GM10266 (cell line): ENCODE data around the gene PIK3R6.

ENCODE experiments used
- DNase-seq: peaks from one replicate; pipeline ENCODE4 v3.0.0; 2012; ENCODE audit errors: extremely low spot score
- TF ChIP-seq, protein P1 (sequence below): IDR thresholded peaks from 2 replicates; pipeline ENCODE4 v1.5.1; 2012; ENCODE audit warnings: mild to moderate bottlenecking, low read depth; ENCODE audit not compliant: control insufficient read depth, insufficient read depth; ENCODE audit errors: missing control alignments

PIK3R6 gene

GRCh38 chr17:8829036-8829941 lies 38.2 kb downstream of the PIK3R6 start:
- DNase-seq, result peak; percentile 17
- TF ChIP-seq, protein P1, sequence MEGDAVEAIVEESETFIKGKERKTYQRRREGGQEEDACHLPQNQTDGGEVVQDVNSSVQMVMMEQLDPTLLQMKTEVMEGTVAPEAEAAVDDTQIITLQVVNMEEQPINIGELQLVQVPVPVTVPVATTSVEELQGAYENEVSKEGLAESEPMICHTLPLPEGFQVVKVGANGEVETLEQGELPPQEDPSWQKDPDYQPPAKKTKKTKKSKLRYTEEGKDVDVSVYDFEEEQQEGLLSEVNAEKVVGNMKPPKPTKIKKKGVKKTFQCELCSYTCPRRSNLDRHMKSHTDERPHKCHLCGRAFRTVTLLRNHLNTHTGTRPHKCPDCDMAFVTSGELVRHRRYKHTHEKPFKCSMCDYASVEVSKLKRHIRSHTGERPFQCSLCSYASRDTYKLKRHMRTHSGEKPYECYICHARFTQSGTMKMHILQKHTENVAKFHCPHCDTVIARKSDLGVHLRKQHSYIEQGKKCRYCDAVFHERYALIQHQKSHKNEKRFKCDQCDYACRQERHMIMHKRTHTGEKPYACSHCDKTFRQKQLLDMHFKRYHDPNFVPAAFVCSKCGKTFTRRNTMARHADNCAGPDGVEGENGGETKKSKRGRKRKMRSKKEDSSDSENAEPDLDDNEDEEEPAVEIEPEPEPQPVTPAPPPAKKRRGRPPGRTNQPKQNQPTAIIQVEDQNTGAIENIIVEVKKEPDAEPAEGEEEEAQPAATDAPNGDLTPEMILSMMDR, result no peak

GRCh38 chr17:8828517-8828875 lies 39.0 kb downstream of the PIK3R6 start:
- no peak for DNase-seq
- TF ChIP-seq, protein P1, result no peak

DNA sequence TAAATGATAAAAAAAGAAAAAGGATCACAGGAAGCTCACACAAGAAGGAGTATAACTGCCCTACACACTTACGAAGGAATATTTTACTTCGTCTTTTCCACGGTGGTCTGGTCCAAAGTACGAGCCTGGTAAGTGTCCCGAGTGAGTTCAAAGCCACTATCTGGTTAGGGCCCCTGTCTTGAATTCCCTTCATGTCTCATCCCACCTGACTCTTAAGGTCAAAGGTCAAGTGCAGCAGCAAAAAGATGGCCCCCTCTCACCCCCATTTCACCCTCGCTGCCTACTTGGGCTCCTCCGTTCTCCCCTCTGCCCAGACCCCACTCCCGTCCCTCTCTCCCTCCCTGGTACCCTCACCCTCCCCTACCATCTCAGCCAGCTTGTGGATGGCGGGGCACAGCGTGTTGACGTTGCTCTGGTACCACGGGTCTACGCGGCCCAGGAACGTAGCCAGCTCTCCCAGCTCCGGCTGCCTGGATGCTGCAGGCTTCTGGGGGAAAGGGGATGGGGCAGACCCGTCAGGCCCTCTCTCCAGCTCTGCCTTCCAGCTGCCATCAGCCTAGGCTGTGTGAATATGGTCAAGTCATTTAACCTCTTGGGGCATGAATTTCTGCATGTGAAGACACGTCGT lies 40.6 kb downstream of the PIK3R6 start:
- TF ChIP-seq, protein P1, result no peak
- DNase-seq, result no peak

DNA sequence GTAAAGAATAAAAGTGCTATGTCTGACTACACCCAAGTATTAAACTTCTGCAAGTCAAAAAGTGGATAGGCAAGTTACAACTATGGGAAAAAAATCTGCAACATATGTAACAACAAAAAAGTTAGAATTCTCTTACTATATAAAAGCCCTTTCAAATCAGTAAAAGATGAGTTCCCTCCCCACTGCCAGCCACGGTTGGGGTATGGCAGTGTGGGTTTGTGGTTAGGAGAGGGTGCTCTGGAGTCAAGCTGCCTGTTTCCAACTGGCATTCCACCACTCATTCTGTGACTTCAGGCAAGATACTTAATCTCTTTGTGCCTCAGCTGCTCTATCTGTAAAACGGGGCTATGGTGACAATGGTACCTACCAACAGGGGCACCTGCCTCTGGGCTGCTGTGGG lies 41.7 kb downstream of the PIK3R6 start:
- TF ChIP-seq, protein P1, result no peak
- DNase-seq, result no peak

DNA sequence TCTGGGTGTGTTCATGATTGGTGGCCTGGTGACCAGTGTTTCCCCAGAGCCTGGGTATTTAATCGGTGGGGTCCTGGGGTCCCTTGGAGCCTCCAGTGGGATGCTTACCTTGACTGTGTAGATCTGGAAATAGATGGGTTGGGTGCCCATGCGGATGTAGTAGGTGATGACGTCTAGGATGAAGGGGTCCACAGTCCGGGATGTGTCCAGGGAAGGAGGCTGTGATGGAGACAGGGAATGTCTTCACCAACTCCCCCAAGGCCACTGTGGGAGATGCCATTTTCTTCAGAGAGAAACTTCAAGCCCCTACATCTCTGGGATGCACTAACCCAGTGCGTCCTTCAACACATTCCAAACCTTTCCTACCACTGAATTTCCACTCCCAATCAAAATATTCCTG lies 44.2 kb downstream of the PIK3R6 start:
- TF ChIP-seq, protein P1, result no peak

GRCh38 chr17:8822401-8823035 lies 45.0 kb downstream of the PIK3R6 start:
- TF ChIP-seq, protein P1, result no peak

More for the DNA sequence above, 44.2 kb downstream of the PIK3R6 start:
- DNase-seq, result no peak

More at GRCh38 chr17:8822401-8823035, 45.0 kb downstream of the PIK3R6 start:
- no peak for DNase-seq
